OCI-LY7 (cell line): Measurements from ENCODE around the gene TSPAN9. TPM values are rescaled to one million over a fixed set of nuclear protein-coding genes. Genes with fewer than 3 reads are reported as not detected.

ENCODE experiments used
- BruUV-seq: library from RNA; stranded (reverse); fragments of 400-500 nt; replicated peaks from 2 replicates; lab custom pipeline; 2021; lab: Mats Ljungman, UMichigan
- CTCF ChIA-PET: fragments of 300-600 bp; sonication (Branson Sonifier 250); formaldehyde crosslinking; loops from one replicate; lab custom pipeline; 2022; ENCODE audit warnings: antibody characterized with exemption; ENCODE audit not compliant: unreplicated experiment; lab: Charles Lee
- POLR2A ChIA-PET: fragments of 300-600 bp; sonication (Branson Sonifier 250); formaldehyde crosslinking; loops from one replicate; lab custom pipeline; 2022; ENCODE audit warnings: antibody characterized with exemption; lab: Charles Lee
- DNase-seq: peaks from one replicate; pipeline ENCODE4 v3.0.0-alpha.2; 2015; ENCODE audit warnings: low spot score
- H2AFZ ChIP-seq: fragments of 200-600 bp; sonication (generic), shearing (Covaris generic); 2 replicates; pipeline ENCODE4 v1.6.1; 2014; ENCODE audit warnings: mild to moderate bottlenecking, antibody characterized with exemption, low read length, moderate library complexity
- H3K27ac ChIP-seq: fragments of 200-600 bp; sonication (generic); 2 replicates; pipeline ENCODE4 v1.5.1; 2014; ENCODE audit warnings: mixed run types, low read depth, mild to moderate bottlenecking, moderate library complexity, low read length, inconsistent platforms; ENCODE audit not compliant: poor library complexity, severe bottlenecking
- H3K36me3 ChIP-seq: fragments of 200-600 bp; sonication (generic); 2 replicates; pipeline ENCODE4 v1.6.1; 2014; ENCODE audit warnings: mild to moderate bottlenecking, antibody characterized with exemption, low read length, moderate library complexity, mixed read lengths; ENCODE audit not compliant: insufficient read depth
- H3K4me1 ChIP-seq: fragments of 200-600 bp; sonication (generic); 2 replicates; pipeline ENCODE4 v1.5.1; 2014; ENCODE audit warnings: mild to moderate bottlenecking, low read length; ENCODE audit not compliant: insufficient read depth, poor library complexity, severe bottlenecking
- H3K4me2 ChIP-seq: fragments of 200-600 bp; sonication (generic); 2 replicates; pipeline ENCODE4 v1.6.1; 2014; ENCODE audit warnings: mild to moderate bottlenecking, low read length
- H3K4me3 ChIP-seq: fragments of 200-600 bp; sonication (generic); 2 replicates; pipeline ENCODE4 v1.5.1; 2014; ENCODE audit warnings: mild to moderate bottlenecking, low read depth, low read length; ENCODE audit not compliant: poor library complexity, severe bottlenecking
- H3K79me2 ChIP-seq: fragments of 200-600 bp; sonication (generic); 2 replicates; pipeline ENCODE4 v1.6.1; 2016; ENCODE audit warnings: low read depth, mild to moderate bottlenecking, low read length, moderate library complexity, mixed read lengths; ENCODE audit not compliant: insufficient read depth
- H3K9me2 ChIP-seq: fragments of 200-600 bp; sonication (generic); 2 replicates; pipeline ENCODE4 v1.6.1; 2016; ENCODE audit warnings: mild to moderate bottlenecking, low read length, mixed read lengths; ENCODE audit not compliant: insufficient read depth
- H3K9me3 ChIP-seq: fragments of 200-600 bp; sonication (generic); 2 replicates; pipeline ENCODE4 v1.6.1; 2014; ENCODE audit warnings: mild to moderate bottlenecking, mixed run types, low read length, mixed read lengths
- H4K20me1 ChIP-seq: fragments of 200-600 bp; sonication (generic); 2 replicates; pipeline ENCODE4 v1.6.1; 2014; ENCODE audit warnings: mild to moderate bottlenecking, antibody characterized with exemption, low read length, moderate library complexity, mixed read lengths; ENCODE audit not compliant: insufficient read depth
- EZH2phosphoT487 ChIP-seq: fragments of 200-600 bp; sonication (generic); IDR thresholded peaks from 2 replicates; pipeline ENCODE4 v1.6.1; 2018; ENCODE audit warnings: low read depth, borderline replicate concordance, mild to moderate bottlenecking, mixed run types, antibody characterized with exemption, low read length, moderate library complexity, mixed read lengths
- intact Hi-C: fragments of 100-400 bp; cut with micrococcal nuclease; formaldehyde crosslinking; loops from one replicate; pipeline ENCODE4 v1.10.0; 2022; ENCODE audit not compliant: unreplicated experiment
- total RNA-seq, 2 experiments: library from RNA; depleted of rRNA in 1 of 2; stranded (reverse); fragments of >200 nt in 1 of 2; shearing (Covaris generic) in 1 of 2; gene quantifications; 2 replicates each; pipeline ENCODE4 v1.2.3, GENCODE V29; 2014 to 2022
- TF ChIP-seq, protein P1 (sequence below): fragments of 200-600 bp; sonication (generic); conservative IDR thresholded peaks from 2 replicates; pipeline ENCODE4 v1.5.1; 2014; ENCODE audit warnings: mild to moderate bottlenecking, antibody characterized with exemption, low read length, moderate library complexity, mixed read lengths

The TSPAN9 gene
- total RNA-seq, 2 experiments from 2014 or later = 0.50 to 0.74 TPM

DNA sequence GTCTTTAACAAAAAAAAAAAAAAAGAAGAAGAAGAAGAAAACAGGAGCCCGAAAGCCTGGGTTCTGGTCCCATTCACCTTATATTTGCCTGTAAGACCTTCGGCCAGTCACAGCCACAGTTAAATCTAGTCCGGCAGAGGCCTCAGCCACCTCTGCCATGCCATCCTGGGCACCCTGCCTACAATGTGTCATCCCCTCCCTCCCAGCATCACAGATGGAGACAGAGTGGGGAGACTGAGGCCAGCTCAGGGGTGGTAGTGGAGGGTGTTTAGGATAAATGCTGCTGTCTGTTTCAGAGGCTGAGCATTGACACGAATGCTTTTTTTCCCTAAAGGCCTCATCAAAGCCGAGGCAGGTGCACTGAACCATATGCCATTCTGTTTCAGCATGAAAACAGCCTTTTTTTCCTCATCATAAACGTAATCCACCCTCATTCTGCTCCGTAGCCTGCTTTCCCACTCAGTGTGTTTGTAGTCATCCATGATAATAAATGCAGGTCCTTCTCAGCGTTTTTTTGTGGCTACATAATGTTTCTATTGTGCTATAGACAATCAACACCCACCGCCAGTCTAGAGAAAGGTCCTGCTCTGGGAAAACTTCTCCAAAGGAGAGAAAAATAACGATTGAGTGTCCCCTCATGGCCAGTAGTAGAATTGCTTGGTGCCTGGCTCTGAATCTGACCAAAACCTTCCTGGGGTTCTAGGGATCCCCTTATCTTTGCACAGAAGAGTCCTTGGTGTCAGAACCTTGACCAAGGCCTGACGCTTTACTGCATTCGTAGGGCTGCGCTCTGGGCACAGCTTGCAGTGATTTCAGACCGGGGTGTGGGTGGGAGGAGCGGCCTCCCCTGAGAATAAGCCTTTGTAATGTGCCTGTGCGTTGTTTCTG is 41.1 kb upstream of the TSPAN9 start:
- CTCF ChIA-PET = no interaction called here
- Histone ChIP-seq H3K4me3 (no peak overlapping the region), H3K4me2 (no peak overlapping the region)

DNA sequence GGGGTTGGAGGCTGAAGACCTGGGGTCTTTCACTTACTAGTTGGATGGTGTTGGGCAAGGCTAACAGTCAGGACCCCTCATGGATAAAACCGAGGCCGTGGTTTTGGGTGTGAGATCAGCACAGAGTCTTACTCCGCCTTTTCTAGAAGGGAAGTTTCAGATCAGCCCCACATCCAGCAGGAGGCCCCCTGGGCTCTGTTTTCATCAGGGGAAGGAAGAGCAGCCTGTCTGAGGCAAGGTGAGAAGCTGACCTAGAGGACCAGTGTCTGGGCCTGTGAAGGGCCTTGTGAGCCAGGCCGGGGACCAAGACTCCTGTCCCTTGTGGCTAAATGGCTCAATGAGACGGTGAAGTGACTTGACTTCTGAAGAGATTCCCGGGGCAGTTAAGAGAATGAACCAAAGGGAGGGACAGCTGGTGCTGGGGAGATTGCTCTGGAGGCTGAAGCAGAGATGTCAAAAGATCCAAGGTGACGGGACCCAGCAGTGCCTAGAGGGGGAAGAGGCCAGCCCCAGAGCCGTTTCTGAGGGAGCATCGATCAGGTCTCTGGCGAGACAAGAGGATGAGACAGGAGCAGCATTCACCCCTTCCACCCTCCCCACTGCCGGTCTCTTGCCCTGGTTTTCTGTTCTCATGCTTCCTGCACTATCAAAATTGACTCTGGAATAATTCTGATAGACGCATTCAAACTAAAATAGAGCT is 40.1 kb upstream of the TSPAN9 start:
- DNase-seq = no peak
- TF ChIP-seq EZH2phosphoT487 = no peak
- TF ChIP-seq, protein P1, sequence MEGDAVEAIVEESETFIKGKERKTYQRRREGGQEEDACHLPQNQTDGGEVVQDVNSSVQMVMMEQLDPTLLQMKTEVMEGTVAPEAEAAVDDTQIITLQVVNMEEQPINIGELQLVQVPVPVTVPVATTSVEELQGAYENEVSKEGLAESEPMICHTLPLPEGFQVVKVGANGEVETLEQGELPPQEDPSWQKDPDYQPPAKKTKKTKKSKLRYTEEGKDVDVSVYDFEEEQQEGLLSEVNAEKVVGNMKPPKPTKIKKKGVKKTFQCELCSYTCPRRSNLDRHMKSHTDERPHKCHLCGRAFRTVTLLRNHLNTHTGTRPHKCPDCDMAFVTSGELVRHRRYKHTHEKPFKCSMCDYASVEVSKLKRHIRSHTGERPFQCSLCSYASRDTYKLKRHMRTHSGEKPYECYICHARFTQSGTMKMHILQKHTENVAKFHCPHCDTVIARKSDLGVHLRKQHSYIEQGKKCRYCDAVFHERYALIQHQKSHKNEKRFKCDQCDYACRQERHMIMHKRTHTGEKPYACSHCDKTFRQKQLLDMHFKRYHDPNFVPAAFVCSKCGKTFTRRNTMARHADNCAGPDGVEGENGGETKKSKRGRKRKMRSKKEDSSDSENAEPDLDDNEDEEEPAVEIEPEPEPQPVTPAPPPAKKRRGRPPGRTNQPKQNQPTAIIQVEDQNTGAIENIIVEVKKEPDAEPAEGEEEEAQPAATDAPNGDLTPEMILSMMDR = no peak
- intact Hi-C loops = no loop called here
- CTCF ChIA-PET = no interaction called here
- Histone ChIP-seq H2AFZ (no peak overlapping the region), H3K9me2 (no peaks in the 10 kb centered on the region), H3K4me3 (no peak overlapping the region), H4K20me1 (no peaks in the 10 kb centered on the region), H3K4me1 (peaks cover 4% of the 10 kb centered on the region), H3K9me3 (no peaks in the 10 kb centered on the region), H3K27ac (no peak overlapping the region), H3K79me2 (no peaks in the 10 kb centered on the region), H3K36me3 (no peaks in the 10 kb centered on the region), H3K4me2 (no peak overlapping the region)
- no TSS peak for BruUV-seq
- POLR2A ChIA-PET = no interaction called here

More for the DNA sequence above, 41.1 kb upstream of the TSPAN9 start:
- Histone ChIP-seq H3K36me3 (no peaks in the 10 kb centered on the region), H3K9me3 (no peaks in the 10 kb centered on the region), H2AFZ (no peak overlapping the region), H3K9me2 (no peaks in the 10 kb centered on the region), H3K27ac (no peak overlapping the region), H4K20me1 (no peaks in the 10 kb centered on the region), H3K79me2 (no peaks in the 10 kb centered on the region), H3K4me1 (no peaks in the 10 kb centered on the region)
- BruUV-seq = no TSS peak
- intact Hi-C loops = loop anchor here (2.0 kb wide), 1 partner anchor 151 kb away; no protein-coding TSS in a partner anchor
- TF ChIP-seq EZH2phosphoT487 = no peak
- TF ChIP-seq, protein P1 = peak; percentile 33
- DNase-seq = no peak
- POLR2A ChIA-PET = no interaction called here
